GM12878 (cell line): ENCODE data around the gene AKR1C3. TPM values are rescaled to one million over a fixed set of nuclear protein-coding genes. Genes with fewer than 3 reads are reported as not detected.

Experiments
- ATAC-seq: fragments of 200-7000 bp; cut with Tn5 transposase; 3 replicates; pipeline ENCODE4 v1.9.1; 2020; ENCODE audit warnings: mild to moderate bottlenecking, moderate library complexity
- BruUV-seq: library from RNA; stranded (reverse); fragments of 400-500 nt; replicated peaks from 2 replicates; lab custom pipeline; 2021; lab: Mats Ljungman, UMichigan
- CTCF ChIA-PET: fragments of 300-600 bp; sonication (Branson Sonifier 250); formaldehyde crosslinking; extraction: SDS; loops from one replicate; lab custom pipeline; 2021; ENCODE audit warnings: inconsistent platforms; lab: Yijun Ruan, JAX
- POLR2A ChIA-PET: fragments of 350-600 bp; formaldehyde crosslinking; extraction: SDS; loops from one replicate; lab custom pipeline; 2021; ENCODE audit warnings: inconsistent platforms; lab: Charles Lee
- RAD21 ChIA-PET: fragments of 300-600 bp; sonication (Branson Sonifier 250); formaldehyde crosslinking; loops from one replicate; lab custom pipeline; 2023; ENCODE audit warnings: antibody characterized with exemption; ENCODE audit not compliant: unreplicated experiment; lab: Charles Lee
- SMC1A ChIA-PET: fragments of 300-600 bp; sonication (Branson Sonifier 250); formaldehyde crosslinking; loops from one replicate; lab custom pipeline; 2023; ENCODE audit not compliant: unreplicated experiment, uncharacterized antibody; lab: Charles Lee
- DNase-seq: peaks from one replicate; pipeline ENCODE4 v3.0.0-alpha.2; 2011; ENCODE audit warnings: low read depth, low spot score
- FAIRE-seq: peaks from 3 replicates; lab custom pipeline; 2011; peaks lifted over from hg19 to GRCh38; lab: Jason Lieb, UNC
- H2AFZ ChIP-seq: 2 replicates; pipeline ENCODE4 v1.6.0; 2011; ENCODE audit warnings: low read depth, low read length, control low read depth; ENCODE audit not compliant: control insufficient read depth
- H3K27ac ChIP-seq: 2 replicates; pipeline ENCODE4 v1.5.1; 2011; ENCODE audit warnings: control low read depth; ENCODE audit not compliant: control insufficient read depth, insufficient read depth
- H3K27me3 ChIP-seq, 2 experiments: replicated peaks in 1 of 2; 2 replicates each; pipeline versions ENCODE4 v1.6.0 to v1.6.1; 2011; ENCODE audit warnings: low read length in 1 of 2; ENCODE audit not compliant: control insufficient read depth in 2 of 2, insufficient read depth in 2 of 2
- H3K36me3 ChIP-seq, 2 experiments: 2 replicates each; pipeline ENCODE4 v1.5.1; 2011; ENCODE audit warnings: low read length in 1 of 2; ENCODE audit not compliant: control insufficient read depth in 2 of 2, insufficient read depth in 2 of 2
- H3K4me1 ChIP-seq: 2 replicates; pipeline ENCODE4 v1.6.1; 2011; ENCODE audit warnings: mild to moderate bottlenecking, low read length, moderate library complexity, mixed read lengths; ENCODE audit not compliant: control insufficient read depth, insufficient read depth
- H3K4me2 ChIP-seq: 2 replicates; pipeline ENCODE4 v1.6.0; 2011; ENCODE audit warnings: control low read depth; ENCODE audit not compliant: control insufficient read depth, insufficient read depth
- H3K4me3 ChIP-seq: fragments of 200-600 bp; sonication (generic); 2 replicates; pipeline ENCODE4 v1.5.1; 2016
- H3K79me2 ChIP-seq: 2 replicates; pipeline ENCODE4 v1.6.0; 2011; ENCODE audit warnings: low read length; ENCODE audit not compliant: control insufficient read depth, insufficient read depth
- H3K9ac ChIP-seq: 2 replicates; pipeline ENCODE4 v1.8.0; 2011; ENCODE audit warnings: low read length, control low read depth, mixed read lengths; ENCODE audit not compliant: control insufficient read depth, insufficient read depth
- H3K9me3 ChIP-seq: replicated peaks from 3 replicates; pipeline ENCODE4 v1.5.1; 2011; ENCODE audit warnings: mild to moderate bottlenecking, low read length; ENCODE audit not compliant: control insufficient read depth, insufficient read depth
- H4K20me1 ChIP-seq: 2 replicates; pipeline ENCODE4 v1.6.0; 2011; ENCODE audit not compliant: control insufficient read depth, insufficient read depth
- DPF2 ChIP-seq: fragments of 450-650 bp; IDR thresholded peaks from 2 replicates; pipeline ENCODE4 v1.6.1; 2017; ENCODE audit warnings: mild to moderate bottlenecking
- KAT2A ChIP-seq: conservative IDR thresholded peaks from 2 replicates; pipeline ENCODE4 v1.6.1; 2011; ENCODE audit warnings: low read depth, low read length; ENCODE audit not compliant: control insufficient read depth
- WGBS: methylation state at CpG from one replicate; pipeline ENCODE4 v1.1.6; 2016; ENCODE audit warnings: low lambda C conversion rate; ENCODE audit not compliant: insufficient replicate concordance, insufficient coverage; ENCODE audit errors: missing lambda C conversion rate; 5-methylcytosine and 5-hydroxymethylcytosine counted together
- in situ Hi-C: fragments of 300-500 bp; cut with MboI; formaldehyde crosslinking; loops from 9 replicates; pipeline ENCODE4 v1.14.3; 2018; ENCODE audit warnings: mixed read lengths
- intact Hi-C: fragments of 100-400 bp; cut with micrococcal nuclease; formaldehyde crosslinking; loops from one replicate; pipeline ENCODE4 v1.14.2; 2022; ENCODE audit not compliant: unreplicated experiment
- polyA plus RNA-seq, 11 experiments: library from polyadenylated mRNA; depleted of rRNA in 4 of 11; unstranded in 6 of 11; stranded (reverse) in 5 of 11; fragments of >200 nt; fragmentation: Nextera tagmentation in 4 of 11; fragmentation: Illumina TruSeq in 1 of 11; extraction: Ambion mirVana in 4 of 11; extraction: Trizol in 1 of 11; gene quantifications; 1 replicate in 1 of 11; 2 replicates in 10 of 11; pipeline versions ENCODE4 v1.2.1 to v1.2.3, GENCODE V29; 2011 to 2016; ENCODE audit warnings: inconsistent platforms in 2 of 11, missing spikeins in 2 of 11, low read depth in 1 of 11
- total RNA-seq, 4 experiments: library from RNA; depleted of rRNA in 3 of 4; stranded (reverse); fragments of >200 nt in 3 of 4; fragmentation: Illumina TruSeq in 1 of 4; extraction: Trizol in 1 of 4; gene quantifications; 2 replicates each; pipeline versions ENCODE4 v1.2.1 to v1.2.3, GENCODE V29; 2013 to 2021
- TF ChIP-seq, protein P1 (sequence below): IDR thresholded peaks from 2 replicates; pipeline ENCODE4 v1.6.1; 2012; ENCODE audit warnings: low read depth, low read length, improper control_type of control experiment
- TF ChIP-seq, protein P2 (sequence below): IDR thresholded peaks from 2 replicates; pipeline ENCODE4 v1.6.1; 2012; ENCODE audit warnings: low read depth, low read length, improper control_type of control experiment
- TF ChIP-seq, protein P3 (sequence below): IDR thresholded peaks from 2 replicates; pipeline ENCODE4 v1.6.1; 2011; ENCODE audit warnings: borderline replicate concordance, low read depth, mild to moderate bottlenecking, moderate library complexity, low read length; ENCODE audit not compliant: insufficient read depth, poor library complexity, severe bottlenecking

The AKR1C3 gene
- total and polyA plus RNA-seq, 10 of the 15 experiments (the other 5 are each of a cell fraction or from before 2014, with no cell fraction given), result 0.26 to 0.35 TPM; not detected in 8

DNA sequence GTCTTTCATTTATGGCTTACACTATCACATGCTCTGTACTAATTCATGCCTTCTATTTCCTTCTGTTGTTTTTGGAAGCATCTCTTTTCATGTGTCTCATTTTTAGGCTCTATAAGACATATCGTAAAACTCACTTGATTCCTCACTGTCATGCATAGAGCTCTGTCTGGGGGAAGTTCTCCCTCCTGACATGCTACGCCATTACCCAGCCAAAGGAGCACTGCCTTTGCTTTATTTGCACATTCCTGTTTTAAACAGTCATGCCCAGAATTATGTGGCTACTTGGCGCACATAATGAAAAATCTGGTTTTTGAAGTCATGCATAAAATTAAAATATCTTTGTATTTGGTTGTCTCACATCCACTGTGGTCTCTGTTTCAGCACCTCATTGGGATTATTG is 17.6 kb upstream of the AKR1C3 start:
- RAD21 ChIA-PET, result no interaction called here
- H3K36me3 ChIP-seq, result no peaks in the 10 kb centered on the region
- no peaks in the 10 kb centered on the region for H3K4me1 ChIP-seq
- H3K27ac ChIP-seq, result no peak overlapping the region
- H3K9me3 ChIP-seq, result no peaks in the 10 kb centered on the region
- H2AFZ ChIP-seq, result no peak overlapping the region
- CTCF ChIA-PET, result no interaction called here
- no peak overlapping the region for H3K9ac ChIP-seq
- no peak for ATAC-seq
- in situ Hi-C loops, result no loop called here
- 17% methylated on average over 3 of the region's 3 CpGs for WGBS
- no peaks in the 10 kb centered on the region for H3K27me3 ChIP-seq
- intact Hi-C loops, result no loop called here
- no TSS peak for BruUV-seq
- no peak overlapping the region for H3K4me3 ChIP-seq
- no peak for DNase-seq
- no peaks in the 10 kb centered on the region for H4K20me1 ChIP-seq
- FAIRE-seq, result no peak
- POLR2A ChIA-PET, result no interaction called here
- SMC1A ChIA-PET, result no interaction called here
- TF ChIP-seq KAT2A (no peak), DPF2 (no peak)
- TF ChIP-seq, protein P1, sequence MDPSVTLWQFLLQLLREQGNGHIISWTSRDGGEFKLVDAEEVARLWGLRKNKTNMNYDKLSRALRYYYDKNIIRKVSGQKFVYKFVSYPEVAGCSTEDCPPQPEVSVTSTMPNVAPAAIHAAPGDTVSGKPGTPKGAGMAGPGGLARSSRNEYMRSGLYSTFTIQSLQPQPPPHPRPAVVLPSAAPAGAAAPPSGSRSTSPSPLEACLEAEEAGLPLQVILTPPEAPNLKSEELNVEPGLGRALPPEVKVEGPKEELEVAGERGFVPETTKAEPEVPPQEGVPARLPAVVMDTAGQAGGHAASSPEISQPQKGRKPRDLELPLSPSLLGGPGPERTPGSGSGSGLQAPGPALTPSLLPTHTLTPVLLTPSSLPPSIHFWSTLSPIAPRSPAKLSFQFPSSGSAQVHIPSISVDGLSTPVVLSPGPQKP, result no peak
- TF ChIP-seq, protein P2, sequence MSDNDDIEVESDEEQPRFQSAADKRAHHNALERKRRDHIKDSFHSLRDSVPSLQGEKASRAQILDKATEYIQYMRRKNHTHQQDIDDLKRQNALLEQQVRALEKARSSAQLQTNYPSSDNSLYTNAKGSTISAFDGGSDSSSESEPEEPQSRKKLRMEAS, result no peak
- TF ChIP-seq, protein P3, sequence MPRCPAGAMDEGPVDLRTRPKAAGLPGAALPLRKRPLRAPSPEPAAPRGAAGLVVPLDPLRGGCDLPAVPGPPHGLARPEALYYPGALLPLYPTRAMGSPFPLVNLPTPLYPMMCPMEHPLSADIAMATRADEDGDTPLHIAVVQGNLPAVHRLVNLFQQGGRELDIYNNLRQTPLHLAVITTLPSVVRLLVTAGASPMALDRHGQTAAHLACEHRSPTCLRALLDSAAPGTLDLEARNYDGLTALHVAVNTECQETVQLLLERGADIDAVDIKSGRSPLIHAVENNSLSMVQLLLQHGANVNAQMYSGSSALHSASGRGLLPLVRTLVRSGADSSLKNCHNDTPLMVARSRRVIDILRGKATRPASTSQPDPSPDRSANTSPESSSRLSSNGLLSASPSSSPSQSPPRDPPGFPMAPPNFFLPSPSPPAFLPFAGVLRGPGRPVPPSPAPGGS, result no peak
- no peak overlapping the region for H3K4me2 ChIP-seq
- no peaks in the 10 kb centered on the region for H3K79me2 ChIP-seq
